22Rv1 (cell line): ENCODE results near the gene COL10A1.

Experiments used
- H3K27ac ChIP-seq: fragments of 450-650 bp; 2 replicates; pipeline ENCODE4 v1.5.1; 2017
- ZFX ChIP-seq: fragments of 450-650 bp; IDR thresholded peaks from 2 replicates; pipeline ENCODE4 v1.6.1; 2017; ENCODE audit warnings: antibody characterized with exemption, borderline replicate concordance
- TF ChIP-seq, protein P1 (sequence below): fragments of 450-650 bp; IDR thresholded peaks from 2 replicates; pipeline ENCODE4 v1.5.1; 2017; ENCODE audit warnings: mild to moderate bottlenecking

The COL10A1 gene

GRCh38 chr6:116087437-116088027 lies 38.4 kb downstream of the COL10A1 start:
- no peak for TF ChIP-seq ZFX
- TF ChIP-seq, protein P1, sequence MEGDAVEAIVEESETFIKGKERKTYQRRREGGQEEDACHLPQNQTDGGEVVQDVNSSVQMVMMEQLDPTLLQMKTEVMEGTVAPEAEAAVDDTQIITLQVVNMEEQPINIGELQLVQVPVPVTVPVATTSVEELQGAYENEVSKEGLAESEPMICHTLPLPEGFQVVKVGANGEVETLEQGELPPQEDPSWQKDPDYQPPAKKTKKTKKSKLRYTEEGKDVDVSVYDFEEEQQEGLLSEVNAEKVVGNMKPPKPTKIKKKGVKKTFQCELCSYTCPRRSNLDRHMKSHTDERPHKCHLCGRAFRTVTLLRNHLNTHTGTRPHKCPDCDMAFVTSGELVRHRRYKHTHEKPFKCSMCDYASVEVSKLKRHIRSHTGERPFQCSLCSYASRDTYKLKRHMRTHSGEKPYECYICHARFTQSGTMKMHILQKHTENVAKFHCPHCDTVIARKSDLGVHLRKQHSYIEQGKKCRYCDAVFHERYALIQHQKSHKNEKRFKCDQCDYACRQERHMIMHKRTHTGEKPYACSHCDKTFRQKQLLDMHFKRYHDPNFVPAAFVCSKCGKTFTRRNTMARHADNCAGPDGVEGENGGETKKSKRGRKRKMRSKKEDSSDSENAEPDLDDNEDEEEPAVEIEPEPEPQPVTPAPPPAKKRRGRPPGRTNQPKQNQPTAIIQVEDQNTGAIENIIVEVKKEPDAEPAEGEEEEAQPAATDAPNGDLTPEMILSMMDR: no peak
- H3K27ac ChIP-seq: no peak overlapping the region

DNA sequence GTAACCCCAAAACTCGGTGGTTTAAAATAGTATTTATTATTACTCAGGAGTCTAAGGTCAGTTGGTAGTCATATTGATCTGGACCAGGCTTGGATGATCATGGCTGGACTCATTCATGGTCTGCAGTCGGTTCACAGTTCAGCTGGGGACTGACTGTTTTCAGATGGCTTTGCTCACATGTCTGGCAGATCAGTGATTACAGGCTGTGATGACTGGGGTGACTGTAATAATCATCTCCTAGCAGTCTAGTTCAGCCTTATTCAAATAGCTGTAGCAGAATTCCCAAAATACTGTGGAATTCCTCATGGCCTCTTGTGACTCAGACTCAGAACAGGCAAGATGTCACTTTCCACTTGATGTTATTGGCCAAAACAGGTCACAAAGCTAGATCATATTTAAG lies 41.6 kb downstream of the COL10A1 start:
- TF ChIP-seq, protein P1: no peak
- TF ChIP-seq ZFX: no peak

GRCh38 chr6:116083052-116083451 lies 42.9 kb downstream of the COL10A1 start:
- no peak overlapping the region for H3K27ac ChIP-seq
- TF ChIP-seq, protein P1: no peak
- no peak for TF ChIP-seq ZFX

More for the DNA sequence above, 41.6 kb downstream of the COL10A1 start:
- no peak overlapping the region for H3K27ac ChIP-seq

- TF ChIP-seq, protein P1: no peak
- TF ChIP-seq ZFX: no peak
- H3K27ac ChIP-seq: no peak overlapping the region
These were observed 47.0 kb downstream of the COL10A1 start for GRCh38 chr6:116078945-116079344.

GRCh38 chr6:116078522-116078921 lies 47.4 kb downstream of the COL10A1 start:
- no peak overlapping the region for H3K27ac ChIP-seq
- TF ChIP-seq, protein P1: no peak
- TF ChIP-seq ZFX: no peak

- no peak overlapping the region for H3K27ac ChIP-seq
These were observed 51.1 kb downstream of the COL10A1 start for GRCh38 chr6:116074732-116075390.

More at GRCh38 chr6:116074732-116075390, 51.1 kb downstream of the COL10A1 start:
- TF ChIP-seq ZFX: no peak
- TF ChIP-seq, protein P1: no peak
